ENCODE measurements around the gene MORC2. TPM values are rescaled to one million over a fixed set of nuclear protein-coding genes. Genes with fewer than 3 reads are reported as not detected.
A peak's percentile ranks its signal among the peaks of the same experiment; 100 is the strongest.

The MORC2 gene
- total and polyA plus RNA-seq, 10 of the 15 experiments (the other 5 are each of a cell fraction or from before 2014, with no cell fraction given): 1.7 to 16.3 (median 9.0) TPM

- H2AFZ ChIP-seq (ENCODE audit: control insufficient read depth, low read depth, low read length): no peak overlapping the region
- no peak overlapping the region for H3K4me2 ChIP-seq (ENCODE audit: control insufficient read depth, insufficient read depth)
- ChIA-PET POLR2A (interaction anchor here (0.6 kb wide), 3 partner anchors 21 to 803 kb away, joined by 4 to 5 read pairs (median 5); no protein-coding TSS in a partner anchor), RAD21 (ENCODE audit: unreplicated experiment) (no interaction called here), CTCF (interaction anchor here (0.9 to 1.3 kb wide), 3 partner anchors 14 to 66 kb away, joined by 3 read pairs; no protein-coding TSS in a partner anchor), SMC1A (ENCODE audit: uncharacterized antibody, unreplicated experiment) (interaction anchor here (0.6 kb wide), 1 partner anchor 14 kb away, joined by 3 read pairs; no protein-coding TSS in a partner anchor)
- H3K27me3 ChIP-seq (replicated peaks in 1 of 2; ENCODE audit: control insufficient read depth in 2 of 2, insufficient read depth in 2 of 2, low read length in 1 of 2): no peaks in the 10 kb centered on the region
- H4K20me1 ChIP-seq (ENCODE audit: control insufficient read depth, insufficient read depth): no peaks in the 10 kb centered on the region
- no peak overlapping the region for H3K4me3 ChIP-seq
- BruUV-seq (replicated peaks): no TSS peak
- no peak overlapping the region for H3K27ac ChIP-seq (ENCODE audit: control insufficient read depth, insufficient read depth)
- ATAC-seq (peak; percentile 42; the same call in 2 of the 3 replicates), FAIRE-seq (no peak), DNase-seq (ENCODE audit: low read depth, low spot score) (no peak)
- H3K79me2 ChIP-seq (ENCODE audit: control insufficient read depth, insufficient read depth, low read length): no peaks in the 10 kb centered on the region; the same call in 1 of the 2 replicates
- H3K4me1 ChIP-seq (ENCODE audit: control insufficient read depth, insufficient read depth, low read length): no peaks in the 10 kb centered on the region
- peaks cover 23% of the 10 kb centered on the region for H3K9me3 ChIP-seq (replicated peaks; ENCODE audit: control insufficient read depth, insufficient read depth, low read length)
- no peak overlapping the region for H3K9ac ChIP-seq (ENCODE audit: control insufficient read depth, insufficient read depth, low read length)
- TF ChIP-seq RAD21 (IDR thresholded peaks at IDR 0.05; ENCODE audit: insufficient read depth, low read depth, low read length): no peak
- TF ChIP-seq RUNX3 (IDR thresholded peaks at IDR 0.05; ENCODE audit: low read length): peak; percentile 41; the same call in 1 of the 2 replicates
- 52% methylated on average over 3 of the region's 3 CpGs for WGBS (ENCODE audit: insufficient coverage, insufficient replicate concordance, low lambda C conversion rate, missing lambda C conversion rate)
- intact Hi-C loops (cut with micrococcal nuclease; ENCODE audit: unreplicated experiment) (no loop called here), in situ Hi-C loops (cut with MboI) (no loop called here)
- H3K36me3 ChIP-seq (ENCODE audit: control insufficient read depth in 2 of 2, insufficient read depth in 2 of 2, low read length in 1 of 2): peaks cover 0 to 5% of the 10 kb centered on the region in 2 experiments; a peak in 3 of 4 replicates
Measured at GRCh38 chr22:30979932-30980331, 11.4 kb upstream of the MORC2 start.

- CTCF ChIA-PET: interaction anchor here (1.3 to 1.4 kb wide), 2 partner anchors 10 to 12 kb away, joined by 3 read pairs; partner anchors contain the start of gene MORC2
- Histone ChIP-seq H4K20me1 (ENCODE audit: control insufficient read depth, insufficient read depth) (no peaks in the 10 kb centered on the region), H3K36me3 (ENCODE audit: control insufficient read depth in 2 of 2, insufficient read depth in 2 of 2, low read length in 1 of 2) (peaks cover 0 to 18% of the 10 kb centered on the region in 2 experiments), H2AFZ (ENCODE audit: control insufficient read depth, low read depth, low read length) (no peak overlapping the region), H3K9ac (ENCODE audit: control insufficient read depth, insufficient read depth, low read length) (no peak overlapping the region), H3K79me2 (ENCODE audit: control insufficient read depth, insufficient read depth, low read length) (no peaks in the 10 kb centered on the region; the same call in 1 of the 2 replicates), H3K4me3 (no peak overlapping the region), H3K27me3 (replicated peaks in 1 of 2; ENCODE audit: control insufficient read depth in 2 of 2, insufficient read depth in 2 of 2, low read length in 1 of 2) (no peaks in the 10 kb centered on the region), H3K4me1 (ENCODE audit: control insufficient read depth, insufficient read depth, low read length) (no peaks in the 10 kb centered on the region), H3K9me3 (replicated peaks; ENCODE audit: control insufficient read depth, insufficient read depth, low read length) (peaks cover 33% of the 10 kb centered on the region), H3K4me2 (ENCODE audit: control insufficient read depth, insufficient read depth) (no peak overlapping the region), H3K27ac (ENCODE audit: control insufficient read depth, insufficient read depth) (no peak overlapping the region)
- no peak for FAIRE-seq
- intact Hi-C loops (cut with micrococcal nuclease; ENCODE audit: unreplicated experiment) (no loop called here), in situ Hi-C loops (cut with MboI) (no loop called here)
- 98% methylated on average over 3 of the region's 3 CpGs for WGBS (ENCODE audit: insufficient coverage, insufficient replicate concordance, low lambda C conversion rate, missing lambda C conversion rate)
- no peak for ATAC-seq
- TF ChIP-seq RUNX3 (IDR thresholded peaks at IDR 0.05; ENCODE audit: low read length) (peak; percentile 19; the same call in 1 of the 2 replicates), CEBPB (IDR thresholded peaks at IDR 0.05; ENCODE audit: borderline replicate concordance in 1 of 2, low read depth in 2 of 2, low read length in 2 of 2) (no peak)
- POLR2A ChIA-PET: no interaction called here
- no peak for DNase-seq (ENCODE audit: low read depth, low spot score)
- BruUV-seq (replicated peaks): no TSS peak
- SMC1A ChIA-PET (ENCODE audit: uncharacterized antibody, unreplicated experiment): no interaction called here
- RAD21 ChIA-PET (ENCODE audit: unreplicated experiment): interaction anchor here (1.8 kb wide), 1 partner anchor 10 kb away, joined by 5 read pairs; the partner anchor contains the start of genes MORC2 and TUG1
Measured at GRCh38 chr22:30978304-30978962, 9.9 kb upstream of the MORC2 start.

Measured in GM12878 (cell line).